NK-92 (cell line): ENCODE data around the gene SF3A1.
"Not testable (repeated sequence)": the region's sequence is repeated elsewhere in the genome, so short reads cannot be mapped to it uniquely, and the experiment has no call there.

Experiments
- DNase-seq: peaks from one replicate; lab custom pipeline; 2025; ENCODE audit not compliant: unreplicated experiment; lab: John Stamatoyannopoulos, UW

SF3A1 gene

DNA sequence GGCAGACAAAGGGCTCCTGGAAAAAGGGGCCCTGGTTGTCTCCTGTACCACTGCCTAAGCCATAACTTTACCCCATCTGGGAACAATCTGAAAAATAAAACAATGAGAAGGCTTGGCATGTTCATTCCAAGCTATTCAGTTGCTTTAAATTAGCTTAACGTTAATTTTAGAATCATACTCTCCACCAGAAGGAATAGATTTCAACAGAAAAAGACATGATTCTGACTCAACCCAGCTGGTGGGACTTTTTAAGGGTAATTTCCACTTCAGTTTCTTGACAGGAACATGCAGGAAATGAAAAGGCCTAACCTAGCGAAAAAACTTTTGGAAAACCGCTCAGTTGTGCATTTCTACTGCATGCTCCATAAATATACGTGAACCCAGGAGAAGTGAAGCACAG is 7.9 kb downstream of the SF3A1 start:
- no peak for DNase-seq

DNA sequence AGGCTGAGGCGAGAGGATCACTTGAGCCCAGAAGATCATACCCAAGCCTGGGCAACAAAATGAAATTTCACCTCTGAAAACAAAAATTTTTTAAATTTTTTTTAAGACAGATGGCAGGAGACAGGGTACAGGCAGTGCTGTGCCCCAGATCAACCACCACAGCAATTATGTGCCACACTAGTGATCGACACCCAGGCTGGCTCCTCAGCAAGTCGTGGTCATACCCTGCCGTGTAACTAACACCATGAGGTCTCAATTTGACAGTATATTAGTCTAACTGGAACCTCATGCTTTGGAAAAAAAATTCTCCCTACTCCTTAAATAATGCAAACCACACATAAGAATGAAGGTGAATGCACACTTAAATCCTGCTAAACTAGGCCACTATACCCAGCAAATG is 8.3 kb downstream of the SF3A1 start:
- DNase-seq = no peak

DNA sequence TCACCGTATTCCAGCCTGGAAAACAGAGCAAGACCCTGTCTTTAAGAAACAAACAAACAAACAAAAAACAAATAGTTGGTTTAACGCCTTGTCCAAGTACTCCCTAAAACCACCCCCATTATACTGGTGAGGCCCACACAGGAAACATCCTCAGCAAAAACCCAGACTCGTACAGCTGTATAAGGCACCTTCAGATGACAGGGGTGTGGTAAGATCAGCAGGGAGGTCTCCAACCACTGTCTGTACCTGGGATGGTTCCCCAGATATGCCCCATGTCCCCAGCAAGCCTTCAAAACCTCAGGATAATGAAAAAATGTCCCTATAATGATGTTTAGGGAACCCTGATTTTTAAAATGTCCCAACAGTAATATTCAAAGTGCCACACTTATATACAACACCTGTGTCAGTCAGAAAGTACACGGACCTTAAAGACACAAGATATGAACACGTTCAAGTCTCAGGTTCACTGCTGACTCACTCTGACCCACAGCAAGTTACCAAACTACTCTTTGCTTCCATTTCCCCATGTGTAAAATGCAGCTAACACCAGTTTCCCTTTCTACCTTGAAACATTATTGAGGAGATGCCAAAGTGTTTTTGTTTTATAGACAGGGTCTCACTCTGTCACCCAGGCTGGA is 9.3 kb downstream of the SF3A1 start:
- no peak for DNase-seq

DNA sequence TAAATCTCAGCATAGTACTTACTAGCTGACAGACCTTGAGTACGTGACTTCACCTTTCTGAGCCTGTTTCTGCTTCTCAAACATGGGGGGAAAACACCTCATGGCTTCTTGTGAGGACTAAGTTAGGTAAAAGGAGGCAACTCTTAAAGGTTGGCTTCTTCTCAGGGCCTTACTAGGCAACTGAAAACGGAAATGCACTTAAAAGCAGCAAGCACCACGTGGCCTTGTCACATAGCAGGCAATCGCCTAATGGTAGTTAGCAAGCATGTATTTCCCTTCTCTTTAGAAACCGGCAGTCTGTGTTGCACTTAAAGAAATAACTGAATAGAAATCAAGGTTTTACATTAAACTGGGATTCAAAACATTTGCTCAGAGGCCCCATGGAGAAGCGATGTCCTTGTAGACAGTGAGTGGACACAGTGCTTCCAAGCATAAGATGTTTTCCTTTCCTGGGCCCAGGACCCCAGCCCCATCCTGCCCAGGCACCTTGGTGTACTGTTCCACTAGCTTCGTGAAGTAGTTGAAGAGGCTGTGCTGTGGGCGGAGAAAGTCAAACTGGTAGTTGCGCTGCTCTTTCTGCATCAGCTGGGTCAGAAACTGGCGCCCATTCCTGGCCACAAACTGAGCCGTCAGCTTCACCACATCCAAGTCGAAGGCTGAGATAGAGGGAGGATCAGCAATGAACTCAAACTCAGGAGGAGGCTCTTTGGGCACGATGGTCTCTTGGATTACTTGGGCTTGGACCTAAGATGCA is 12.1 kb downstream of the SF3A1 start:
- no peak for DNase-seq

DNA sequence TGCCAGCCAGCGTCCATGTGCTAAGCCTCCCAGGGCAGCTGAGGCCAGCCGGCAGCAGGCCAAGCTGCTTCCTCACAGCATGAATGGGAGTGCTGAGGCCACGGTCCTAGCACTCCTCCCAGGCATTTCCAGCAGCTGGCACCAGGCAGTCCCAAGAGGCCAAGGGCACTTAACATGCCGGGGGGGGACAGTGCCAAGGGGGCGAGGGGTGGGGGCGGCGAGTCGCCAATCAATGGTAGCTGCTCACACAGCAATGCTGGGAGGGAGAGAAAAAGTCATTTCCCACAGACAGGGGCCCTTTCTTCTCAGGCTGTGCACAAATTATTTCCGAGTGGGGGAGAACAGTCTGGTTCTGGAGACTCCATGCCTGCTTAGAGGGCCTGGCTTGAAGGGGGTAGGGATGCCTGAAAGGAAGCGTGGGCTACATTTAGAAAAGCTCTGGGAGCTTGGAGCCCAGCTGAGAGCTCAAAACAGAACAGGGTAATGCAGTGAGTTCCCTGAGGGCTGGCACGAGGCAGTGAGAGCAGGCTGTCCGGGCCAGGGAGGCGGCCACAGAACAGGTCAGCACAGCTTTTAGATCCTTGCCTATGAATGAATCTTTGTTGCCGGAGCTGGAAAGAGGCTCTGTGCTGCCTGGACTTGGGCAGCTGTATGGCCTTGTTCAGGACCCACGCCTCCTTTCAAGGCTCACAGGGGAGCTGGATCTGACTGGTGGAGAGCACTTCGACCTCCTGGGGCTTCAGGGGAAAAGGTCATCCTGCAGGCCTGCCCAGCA is 15.6 kb downstream of the SF3A1 start:
- DNase-seq = no peak

DNA sequence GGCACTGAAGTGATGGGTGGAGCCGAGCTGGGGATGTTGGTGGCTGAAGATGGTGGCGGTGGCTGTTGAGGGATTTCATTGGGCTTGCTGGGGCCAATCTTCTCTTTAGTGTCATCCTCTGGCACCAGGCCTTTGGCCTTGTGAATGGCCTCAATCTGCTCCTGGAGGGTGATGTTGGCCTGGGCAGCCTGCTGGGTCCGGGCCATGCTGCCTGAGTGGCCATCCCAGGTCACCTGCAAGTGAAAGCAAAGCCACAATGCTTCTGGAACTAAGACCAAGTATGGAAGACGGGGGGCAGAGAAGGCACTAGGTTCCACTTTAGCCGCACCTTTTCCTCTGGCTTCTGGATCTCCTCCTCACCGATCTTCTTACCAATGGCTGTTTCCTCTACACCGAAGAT is 17.9 kb downstream of the SF3A1 start:
- no peak for DNase-seq

DNA sequence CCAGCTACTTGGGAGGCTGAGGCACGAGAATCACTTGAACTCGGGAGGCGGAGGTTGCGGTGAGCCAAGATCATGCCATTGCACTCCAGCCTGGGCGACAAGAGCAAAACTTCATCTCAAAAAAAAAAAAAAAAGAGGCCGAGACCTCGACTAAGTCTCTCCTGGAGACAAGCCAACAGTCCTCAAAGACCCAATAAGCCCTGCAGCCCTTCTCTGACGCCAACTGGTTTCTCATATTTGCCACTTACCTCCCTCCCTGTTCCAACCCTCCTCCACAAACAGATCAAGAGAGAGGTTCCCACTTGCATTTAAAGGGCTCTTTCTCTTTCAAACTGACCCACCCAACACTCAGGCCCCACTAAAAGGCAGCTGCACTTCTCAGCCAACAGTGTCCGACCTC is 18.4 kb downstream of the SF3A1 start:
- not testable (repeated sequence) for DNase-seq

DNA sequence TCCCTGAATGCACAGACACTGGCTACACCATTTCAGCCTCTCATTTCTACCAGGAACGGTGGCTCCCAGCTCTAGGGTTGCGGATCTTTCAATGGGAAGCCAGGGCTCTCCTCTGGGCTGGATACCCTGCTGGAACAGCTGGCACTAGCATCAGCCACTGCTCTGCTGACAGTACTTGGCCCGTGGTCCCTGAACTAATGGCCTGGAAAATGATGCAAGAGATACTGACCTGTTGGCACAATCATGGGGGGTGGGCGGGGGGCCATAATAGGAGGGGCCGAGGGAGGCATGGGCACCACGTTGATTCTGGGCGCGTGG is 19.3 kb downstream of the SF3A1 start:
- no peak for DNase-seq

DNA sequence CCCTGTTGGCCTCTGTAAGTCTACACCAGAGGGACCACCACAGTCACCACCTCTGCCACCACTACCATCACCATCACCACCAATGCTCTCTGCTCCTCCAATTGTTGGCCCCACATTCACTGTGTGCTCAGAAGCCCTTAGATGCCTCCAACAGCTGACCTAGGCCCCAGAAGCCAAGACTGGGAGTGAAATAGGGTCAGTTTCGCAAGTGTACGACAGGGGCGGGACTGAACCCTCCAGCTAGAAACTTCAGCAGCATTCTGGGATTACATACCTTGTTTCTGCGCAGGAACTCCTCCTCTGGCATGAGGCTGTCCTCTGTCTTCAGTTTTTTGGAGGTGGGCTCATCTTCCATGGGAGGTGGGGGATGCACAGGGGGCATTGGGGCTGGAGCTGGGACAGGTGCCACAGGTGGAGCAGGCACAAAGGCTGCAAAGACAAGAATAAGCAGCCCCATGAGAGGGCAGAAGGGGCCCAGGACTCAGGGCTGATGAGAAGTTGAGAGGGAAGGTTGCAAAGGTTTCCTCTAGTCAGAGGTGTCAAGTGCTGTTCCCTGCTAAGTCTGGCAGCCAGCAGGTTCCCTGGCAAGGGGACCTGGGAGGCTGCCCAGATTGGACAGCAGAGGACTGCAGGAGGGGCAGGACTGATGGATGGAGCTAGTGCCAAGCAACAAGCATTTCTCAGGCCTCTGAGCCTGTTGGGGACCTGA is 19.8 kb downstream of the SF3A1 start:
- DNase-seq = no peak

DNA sequence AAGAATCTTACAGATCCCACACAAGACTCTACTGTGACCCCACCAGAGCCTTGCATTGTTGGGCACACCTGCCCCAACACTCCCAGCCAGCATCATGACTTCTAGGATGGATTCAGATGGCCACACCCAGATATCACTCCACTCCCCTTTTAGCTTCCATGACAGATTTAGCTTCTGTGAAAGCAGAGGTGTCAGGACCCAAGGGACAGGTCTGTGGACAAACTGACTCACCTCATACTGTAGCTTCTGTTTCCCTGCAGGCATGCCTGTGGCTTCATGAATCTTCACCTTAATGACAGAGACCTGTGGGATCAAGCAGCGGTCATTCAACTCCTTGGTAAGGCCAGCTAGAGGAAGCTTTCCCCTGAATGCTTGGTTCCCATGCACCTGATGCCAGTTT is 21.5 kb downstream of the SF3A1 start:
- no peak for DNase-seq

DNA sequence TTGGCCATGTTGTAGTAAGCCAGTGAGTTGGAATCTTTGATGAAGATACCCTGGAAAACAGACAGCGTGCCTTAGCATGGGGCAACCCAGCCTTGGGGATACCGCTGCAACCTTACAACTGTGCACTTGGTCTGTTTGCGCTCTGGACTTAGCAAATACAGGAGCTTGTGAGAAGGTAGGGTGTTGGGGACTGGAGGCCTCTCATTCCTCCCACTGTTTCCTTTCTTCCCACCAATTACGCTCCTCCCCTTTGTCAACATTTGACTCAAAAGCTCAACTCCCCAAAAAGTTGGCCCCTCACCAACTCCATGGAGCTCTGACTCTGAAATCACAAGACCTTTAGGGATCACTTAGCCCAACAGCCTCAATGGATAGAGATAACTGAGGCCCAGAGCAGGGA is 22.0 kb downstream of the SF3A1 start:
- DNase-seq = no peak

DNA sequence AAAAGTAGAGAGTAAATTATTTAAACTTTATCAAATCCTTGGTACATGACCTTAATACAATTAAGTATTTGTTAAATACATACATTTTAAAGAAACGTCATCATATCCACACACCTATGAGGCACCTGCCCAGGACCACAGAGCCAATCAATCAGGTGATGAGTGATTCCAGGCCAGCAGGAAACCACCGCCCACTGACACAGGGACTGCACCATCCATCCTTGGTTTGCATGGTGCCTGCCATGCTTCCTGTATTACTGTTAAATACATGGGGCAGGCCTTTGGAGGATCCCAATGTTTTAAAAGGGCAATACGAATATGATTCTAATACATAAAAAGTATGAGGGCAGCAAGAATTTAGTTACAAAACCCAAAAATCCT is 23.0 kb downstream of the SF3A1 start:
- DNase-seq = no peak

DNA sequence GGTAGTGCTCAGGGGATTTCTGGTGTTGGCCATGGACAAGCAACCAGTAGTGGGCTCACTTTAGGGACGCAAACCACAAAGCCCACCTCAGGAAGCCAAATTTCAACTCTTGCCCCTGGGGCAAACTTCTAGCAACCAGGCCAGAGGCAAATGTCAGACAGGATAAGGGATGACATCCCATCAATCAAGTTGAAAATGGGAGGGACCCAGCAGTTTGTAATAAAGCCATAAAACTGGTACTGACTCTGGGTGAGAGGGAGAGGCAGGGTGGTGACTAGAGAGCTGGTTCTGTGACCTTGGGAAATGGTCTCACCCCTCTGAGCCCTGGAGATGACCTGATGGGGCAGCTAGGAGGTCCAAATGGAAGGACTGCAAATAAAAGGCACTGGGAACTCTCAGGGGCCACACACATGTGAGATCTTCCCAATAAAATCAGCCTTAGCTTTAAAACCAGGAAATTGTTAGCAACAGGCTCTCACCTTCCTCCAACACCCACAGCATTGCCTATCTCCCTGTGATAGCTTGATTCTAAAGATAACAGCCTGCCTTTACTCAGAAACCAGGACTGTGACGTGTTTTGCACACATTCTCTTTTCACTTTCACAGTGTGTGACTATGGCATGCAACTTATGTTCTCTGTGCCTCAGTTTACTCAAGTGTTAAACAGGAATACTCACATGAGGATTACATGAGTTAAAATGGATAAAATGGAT is 23.5 kb downstream of the SF3A1 start:
- DNase-seq = no peak

DNA sequence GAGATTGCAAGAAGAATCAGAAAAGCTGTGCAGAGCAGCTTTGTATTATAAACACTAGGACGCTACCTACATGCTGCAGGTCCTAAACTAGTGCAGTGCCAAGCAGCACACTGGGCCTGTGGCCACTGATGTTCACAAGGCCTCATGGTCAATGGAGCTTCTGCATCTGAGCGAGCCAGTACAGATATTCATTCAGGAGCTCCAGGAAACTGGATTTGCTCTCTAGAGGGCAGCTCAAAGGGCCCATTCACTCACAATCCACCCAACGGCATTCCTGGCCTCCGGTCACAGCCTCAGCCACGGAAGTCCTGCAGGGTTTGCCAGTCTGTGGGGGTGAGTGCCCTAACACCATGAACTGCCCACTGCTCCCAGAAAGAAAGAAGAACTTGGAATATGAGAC is 24.1 kb downstream of the SF3A1 start:
- no peak for DNase-seq

DNA sequence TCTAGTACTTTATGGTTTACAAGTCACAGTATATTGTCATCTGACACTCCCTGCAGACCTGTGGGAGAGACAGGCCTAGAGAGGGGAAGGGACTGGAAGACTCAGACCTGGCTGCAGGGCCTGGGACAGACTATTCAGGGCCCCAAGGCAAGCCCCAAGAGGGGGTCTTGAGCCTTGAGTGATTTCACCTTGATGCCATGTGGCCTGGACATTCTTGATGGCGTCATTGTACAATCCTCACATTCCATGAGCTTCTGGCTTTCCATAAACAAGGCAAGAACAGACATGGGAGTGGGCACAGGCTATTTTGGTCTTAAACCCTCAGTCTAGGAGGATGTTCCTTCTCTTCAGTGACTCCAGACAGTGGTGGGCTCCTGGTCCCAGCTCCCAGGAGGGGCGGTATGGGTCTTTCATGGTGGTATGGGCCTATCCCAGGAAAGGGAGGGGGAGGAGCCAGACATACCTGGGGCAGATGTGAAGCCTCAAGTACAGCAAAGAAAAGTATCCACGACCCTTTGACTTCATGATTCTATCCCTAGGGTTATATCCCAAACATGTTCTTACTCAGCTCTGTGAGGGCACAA is 28.1 kb downstream of the SF3A1 start:
- DNase-seq = no peak

DNA sequence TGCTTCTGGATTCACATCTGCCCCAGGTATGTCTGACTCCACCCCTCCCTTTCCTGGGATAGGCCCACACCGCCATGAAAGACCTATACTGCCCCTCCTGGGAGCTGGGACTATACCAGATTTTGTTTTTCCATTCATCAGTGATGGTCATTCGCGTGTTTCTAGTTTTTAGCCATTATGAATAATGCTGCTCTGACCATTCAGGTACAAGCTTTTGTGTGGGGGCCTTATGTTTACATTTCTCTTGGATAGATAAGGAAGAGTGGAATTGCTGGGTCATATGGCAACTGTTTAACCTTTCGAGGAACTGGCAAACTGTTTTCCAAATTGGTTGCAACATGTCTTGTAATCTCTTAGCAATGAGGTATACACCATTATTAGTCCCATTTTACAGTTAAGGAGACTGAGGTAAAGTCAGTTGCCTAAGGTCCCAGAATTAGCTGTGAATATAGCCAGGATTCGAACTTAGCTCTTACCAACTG is 28.8 kb downstream of the SF3A1 start:
- DNase-seq = no peak

DNA sequence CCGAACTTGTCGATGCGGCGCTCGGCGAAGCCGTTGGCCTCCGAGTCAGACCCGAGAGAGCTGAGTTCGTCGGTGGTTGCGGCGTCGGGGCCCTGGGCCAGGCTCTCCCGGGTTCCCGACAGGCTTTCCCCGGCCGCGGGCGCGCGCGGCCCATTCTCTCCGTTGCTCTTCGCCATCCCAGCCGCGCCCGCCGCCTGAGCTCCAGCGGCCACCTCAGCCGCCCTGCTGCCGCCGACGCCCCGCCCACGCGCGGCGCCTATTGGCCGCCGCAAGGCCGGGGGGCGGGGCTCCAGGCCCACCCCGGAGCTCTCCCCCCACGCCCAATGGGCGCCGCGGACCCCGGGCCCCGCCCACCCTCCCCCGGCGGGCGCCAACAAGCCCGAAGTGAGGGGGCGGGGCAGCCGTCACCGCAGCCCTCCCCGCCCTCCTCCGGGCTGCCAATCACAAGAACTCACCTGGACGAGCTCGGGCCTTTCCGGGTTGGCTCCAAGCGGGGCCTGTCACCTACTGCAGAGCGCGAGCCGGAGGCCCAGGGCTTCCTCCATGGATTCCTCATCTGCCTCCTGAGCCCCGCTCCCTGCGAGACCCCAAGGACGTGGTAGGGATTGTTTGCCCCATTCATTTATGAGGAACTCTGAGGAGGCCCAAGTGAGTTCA is 29.9 kb downstream of the SF3A1 start, which contains the start of gene TBC1D10A:
TSS of gene TBC1D10A (minus strand) at position 236 of the 657 bp plus-strand sequence. CDS start at position 176, 60 bp downstream.
- peak; percentile 80 for DNase-seq

DNA sequence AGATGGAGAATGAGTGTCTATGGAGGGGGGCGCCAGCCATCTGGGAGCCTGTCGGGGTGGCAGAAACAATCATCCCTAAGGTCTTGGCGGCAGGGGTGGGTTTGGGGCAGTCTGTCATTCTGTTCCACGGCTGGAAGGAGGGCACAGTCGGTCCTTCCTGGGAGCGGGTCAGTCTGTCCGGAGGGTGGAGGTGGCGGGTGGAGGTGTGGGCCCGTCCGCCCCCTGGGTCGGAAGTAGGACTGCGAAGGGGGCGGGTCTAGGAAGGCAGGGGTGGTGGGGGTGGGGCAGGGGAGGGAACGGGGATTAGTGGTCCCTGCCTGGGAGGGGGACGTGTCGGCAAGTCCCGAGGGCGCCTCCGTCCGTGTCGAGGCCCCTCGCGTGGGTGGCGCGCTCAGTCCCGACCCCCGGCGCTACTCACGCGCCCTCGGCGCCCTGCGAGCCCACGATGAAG is 30.4 kb downstream of the SF3A1 start:
- DNase-seq = no peak

DNA sequence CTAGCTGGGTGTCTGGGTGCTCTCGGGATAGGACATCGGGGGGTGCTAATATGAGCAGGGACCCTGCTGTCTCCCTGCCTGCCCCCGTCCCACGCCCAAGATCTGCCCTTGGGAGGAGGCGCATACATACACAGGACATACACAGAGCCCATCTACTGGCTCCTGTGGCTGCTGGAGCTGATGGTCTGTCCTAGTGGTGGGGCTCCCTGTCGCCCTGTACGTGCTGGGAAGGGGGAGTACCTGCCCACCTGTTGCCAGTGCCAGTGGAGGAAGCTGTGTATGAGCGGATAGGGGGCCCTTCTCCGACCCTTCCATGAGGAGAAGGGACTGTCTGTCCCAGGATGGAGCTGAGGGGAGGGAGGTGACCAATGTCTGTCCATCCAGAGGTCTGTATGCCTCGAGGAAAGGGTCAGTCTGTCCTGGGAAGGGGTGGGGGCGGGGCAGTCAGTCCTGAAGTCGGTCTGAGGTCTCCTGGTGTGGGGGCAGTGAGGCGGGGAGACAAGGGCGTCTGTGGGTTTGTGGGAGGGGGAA is 30.9 kb downstream of the SF3A1 start:
- no peak for DNase-seq
